Measurements from ENCODE around the gene RAP1GAP.

- TF ChIP-seq, protein P1, sequence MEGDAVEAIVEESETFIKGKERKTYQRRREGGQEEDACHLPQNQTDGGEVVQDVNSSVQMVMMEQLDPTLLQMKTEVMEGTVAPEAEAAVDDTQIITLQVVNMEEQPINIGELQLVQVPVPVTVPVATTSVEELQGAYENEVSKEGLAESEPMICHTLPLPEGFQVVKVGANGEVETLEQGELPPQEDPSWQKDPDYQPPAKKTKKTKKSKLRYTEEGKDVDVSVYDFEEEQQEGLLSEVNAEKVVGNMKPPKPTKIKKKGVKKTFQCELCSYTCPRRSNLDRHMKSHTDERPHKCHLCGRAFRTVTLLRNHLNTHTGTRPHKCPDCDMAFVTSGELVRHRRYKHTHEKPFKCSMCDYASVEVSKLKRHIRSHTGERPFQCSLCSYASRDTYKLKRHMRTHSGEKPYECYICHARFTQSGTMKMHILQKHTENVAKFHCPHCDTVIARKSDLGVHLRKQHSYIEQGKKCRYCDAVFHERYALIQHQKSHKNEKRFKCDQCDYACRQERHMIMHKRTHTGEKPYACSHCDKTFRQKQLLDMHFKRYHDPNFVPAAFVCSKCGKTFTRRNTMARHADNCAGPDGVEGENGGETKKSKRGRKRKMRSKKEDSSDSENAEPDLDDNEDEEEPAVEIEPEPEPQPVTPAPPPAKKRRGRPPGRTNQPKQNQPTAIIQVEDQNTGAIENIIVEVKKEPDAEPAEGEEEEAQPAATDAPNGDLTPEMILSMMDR (IDR thresholded peaks at IDR 0.05 in 4 of 5, conservative IDR thresholded peaks at IDR 0.05 in 1 of 5): no peak
- no peak for TF ChIP-seq POLR2A (IDR thresholded peaks at IDR 0.05)
Observed at GRCh38 chr1:21572735-21573277, 96.4 kb downstream of the RAP1GAP start.

All from gastrocnemius medialis (tissue), 4 donors.